Left ventricle myocardium inferior (tissue), 1 donor: ENCODE measurements around the gene ERBB2. TPM values are rescaled to one million over a fixed set of nuclear protein-coding genes. Genes with fewer than 3 reads are reported as not detected.

Source experiments
- DNase-seq: peaks from one replicate; pipeline ENCODE4 v3.0.0-alpha.2; 2020
- H3K27ac ChIP-seq: fragments of 200-600 bp; replicated peaks from 2 replicates; pipeline ENCODE4 v1.8.0; 2021
- H3K27me3 ChIP-seq: fragments of 200-600 bp; 2 replicates; pipeline ENCODE4 v1.8.0; 2021; ENCODE audit warnings: low read depth
- H3K36me3 ChIP-seq: fragments of 200-600 bp; 2 replicates; pipeline ENCODE4 v1.8.0; 2021
- H3K4me1 ChIP-seq: fragments of 200-600 bp; 2 replicates; pipeline ENCODE4 v1.8.0; 2021
- H3K4me3 ChIP-seq: fragments of 200-600 bp; 2 replicates; pipeline ENCODE4 v1.8.0; 2021; ENCODE audit warnings: mild to moderate bottlenecking, moderate library complexity
- H3K9me3 ChIP-seq: fragments of 200-600 bp; replicated peaks from 2 replicates; pipeline ENCODE4 v1.8.0; 2021
- CTCF ChIP-seq: fragments of 200-600 bp; IDR thresholded peaks from 2 replicates; pipeline ENCODE4 v1.8.0; 2021; ENCODE audit warnings: antibody characterized with exemption, mild to moderate bottlenecking, borderline replicate concordance
- intact Hi-C: fragments of 100-400 bp; cut with micrococcal nuclease; formaldehyde crosslinking; loops from one replicate; pipeline ENCODE4 v1.11.0; 2022
- total RNA-seq: library from RNA; stranded (reverse); fragmentation: NEBNext Ultra II Directional; extraction: Animal tissue kit (Norgen Biotek cat#: 25700); gene quantifications from one replicate; pipeline ENCODE4 v1.2.1, GENCODE V29; 2021
- donor health status: DM: no; HTN: yes; CAD: no; lungs with severe emphysema.

The ERBB2 gene
- total RNA-seq, 1 donor from 2014 or later = 61.0 TPM

- no peaks in the 10 kb centered on the region for H3K9me3 ChIP-seq
- H3K36me3 ChIP-seq = no peaks in the 10 kb centered on the region
- H3K27me3 ChIP-seq = peaks cover 42% of the 10 kb centered on the region
- peak; percentile 85 for DNase-seq
- peak overlapping the region; percentile 97 for H3K27ac ChIP-seq
- H3K4me1 ChIP-seq = peaks cover 97% of the 10 kb centered on the region
- H3K4me3 ChIP-seq = peak overlapping the region; percentile 76
- TF ChIP-seq CTCF = no peak
- intact Hi-C loops = no loop called here
These were observed 33.1 kb upstream of the ERBB2 start for GRCh38 chr17:39666601-39667261.

- Histone ChIP-seq H3K4me1 (peaks cover 97% of the 10 kb centered on the region), H3K4me3 (peak overlapping the region; percentile 76), H3K9me3 (no peaks in the 10 kb centered on the region), H3K27ac (peak overlapping the region; percentile 97), H3K27me3 (peaks cover 42% of the 10 kb centered on the region), H3K36me3 (no peaks in the 10 kb centered on the region)
- no peak for TF ChIP-seq CTCF
- intact Hi-C loops = no loop called here
- peak; percentile 66 for DNase-seq
These were observed 32.5 kb upstream of the ERBB2 start for GRCh38 chr17:39667262-39667944.

DNA sequence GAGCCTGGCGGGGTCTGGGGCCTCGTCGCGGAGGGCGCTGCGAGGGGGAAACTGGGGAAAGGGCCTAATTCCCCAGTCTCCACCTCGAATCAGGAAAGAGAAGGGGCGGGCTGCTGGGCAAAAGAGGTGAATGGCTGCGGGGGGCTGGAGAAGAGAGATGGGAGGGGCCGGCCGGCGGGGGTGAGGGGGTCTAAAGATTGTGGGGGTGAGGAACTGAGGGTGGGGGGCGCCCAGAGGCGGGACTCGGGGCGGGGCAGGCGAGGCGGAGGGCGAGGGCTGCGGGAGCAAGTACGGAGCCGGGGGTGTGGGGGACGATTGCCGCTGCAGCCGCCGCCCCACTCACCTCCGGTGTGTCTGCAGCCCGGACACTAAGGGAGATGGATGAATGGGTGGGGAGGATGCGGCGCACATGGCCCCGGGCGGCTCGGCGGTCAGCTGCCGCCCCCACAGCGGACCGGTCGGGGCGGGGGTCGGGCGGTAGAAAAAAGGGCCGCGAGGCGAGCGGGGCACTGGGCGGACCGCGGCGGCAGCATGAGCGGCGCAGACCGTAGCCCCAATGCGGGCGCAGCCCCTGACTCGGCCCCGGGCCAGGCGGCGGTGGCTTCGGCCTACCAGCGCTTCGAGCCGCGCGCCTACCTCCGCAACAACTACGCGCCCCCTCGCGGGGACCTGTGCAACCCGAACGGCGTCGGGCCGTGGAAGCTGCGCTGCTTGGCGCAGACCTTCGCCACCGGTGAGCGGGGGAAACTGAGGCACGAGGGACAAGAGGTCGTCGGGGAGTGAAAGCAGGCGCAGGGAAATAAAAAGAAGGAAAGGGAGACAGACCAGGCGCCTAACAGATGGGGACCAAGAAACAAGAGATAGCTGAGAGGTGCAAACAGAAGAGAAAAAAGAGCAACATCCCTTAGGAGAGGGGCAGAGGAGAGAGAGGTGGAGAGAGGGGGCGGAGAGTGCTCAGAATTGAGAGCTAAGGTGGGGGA is 31.6 kb upstream of the ERBB2 start, which contains the start of gene PNMT:
TSS of gene PNMT (plus strand) at position 509 of the 980 bp plus-strand sequence. CDS start at position 532, 23 bp downstream.
- intact Hi-C loops = no loop called here
- peak; percentile 79 for TF ChIP-seq CTCF
- Histone ChIP-seq H3K9me3 (no peaks in the 10 kb centered on the region), H3K4me3 (peak within 1 kb of the TSS; percentile 76), H3K36me3 (no peaks in the 10 kb centered on the region), H3K27ac (peak within 1 kb of the TSS; percentile 97), H3K4me1 (peaks cover 95% of the 10 kb centered on the region), H3K27me3 (peaks cover 42% of the 10 kb centered on the region)
- DNase-seq = peak; percentile 79

GRCh38 chr17:39669897-39670735 is 29.7 kb upstream of the ERBB2 start:
- H3K36me3 ChIP-seq = no peaks in the 10 kb centered on the region
- intact Hi-C loops = no loop called here
- peaks cover 90% of the 10 kb centered on the region for H3K4me1 ChIP-seq
- TF ChIP-seq CTCF = no peak
- peaks cover 42% of the 10 kb centered on the region for H3K27me3 ChIP-seq
- H3K27ac ChIP-seq = peak overlapping the region; percentile 97
- H3K4me3 ChIP-seq = no peak overlapping the region
- H3K9me3 ChIP-seq = no peaks in the 10 kb centered on the region
- DNase-seq = no peak
